NB4 (cell line): Measurements from ENCODE around the gene RIGI.

Experiments used
- DNase-seq: peaks from one replicate; pipeline ENCODE4 v3.0.0; 2010; ENCODE audit warnings: low read depth
- H3K4me3 ChIP-seq: one replicate; pipeline ENCODE4 v1.5.1; 2011; ENCODE audit warnings: mild to moderate bottlenecking, low read depth, low read length, moderate library complexity
- CTCF ChIP-seq: IDR thresholded peaks from one replicate; pipeline ENCODE4 v1.5.1; 2012; ENCODE audit warnings: low read depth, low read length
- MAX ChIP-seq: IDR thresholded peaks from 2 replicates; pipeline ENCODE4 v1.6.1; 2011; ENCODE audit warnings: low read depth, low read length
- MYC ChIP-seq: IDR thresholded peaks from 2 replicates; pipeline ENCODE4 v1.6.1; 2011; ENCODE audit warnings: low read depth, low read length
- POLR2A ChIP-seq: IDR thresholded peaks from 2 replicates; pipeline ENCODE4 v1.6.1; 2011; ENCODE audit warnings: mild to moderate bottlenecking; ENCODE audit not compliant: insufficient read length; ENCODE audit errors: extremely low read depth

Gene RIGI

GRCh38 chr9:32545884-32546283, 19.9 kb upstream of the RIGI start:
- TF ChIP-seq MYC (no peak), MAX (no peak), POLR2A (no peak), CTCF (no peak)
- no peak overlapping the region for H3K4me3 ChIP-seq
- DNase-seq = no peak

DNA sequence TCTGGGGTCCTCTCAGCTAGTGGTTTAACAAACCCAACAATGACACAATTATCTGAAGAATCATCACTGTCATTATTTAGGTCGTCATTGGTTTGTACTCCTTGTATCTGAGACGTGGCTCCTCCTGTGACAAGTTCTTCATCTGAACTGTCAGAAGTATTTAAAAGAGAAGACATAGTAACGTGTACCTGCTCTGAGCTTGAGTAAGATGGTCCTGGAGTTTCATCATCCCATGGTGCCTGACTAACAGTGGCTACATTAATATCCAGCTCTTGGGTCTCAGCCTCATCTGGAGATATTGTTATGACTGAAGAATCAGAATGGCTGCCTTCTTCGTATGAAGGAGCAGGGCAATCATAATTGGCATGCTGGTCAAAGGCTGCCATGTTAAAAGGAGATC, 17.1 kb upstream of the RIGI start:
- TF ChIP-seq MYC = no peak
- TF ChIP-seq CTCF = no peak
- no peak for TF ChIP-seq MAX
- no peak for TF ChIP-seq POLR2A
- H3K4me3 ChIP-seq = no peak overlapping the region
- DNase-seq = no peak

DNA sequence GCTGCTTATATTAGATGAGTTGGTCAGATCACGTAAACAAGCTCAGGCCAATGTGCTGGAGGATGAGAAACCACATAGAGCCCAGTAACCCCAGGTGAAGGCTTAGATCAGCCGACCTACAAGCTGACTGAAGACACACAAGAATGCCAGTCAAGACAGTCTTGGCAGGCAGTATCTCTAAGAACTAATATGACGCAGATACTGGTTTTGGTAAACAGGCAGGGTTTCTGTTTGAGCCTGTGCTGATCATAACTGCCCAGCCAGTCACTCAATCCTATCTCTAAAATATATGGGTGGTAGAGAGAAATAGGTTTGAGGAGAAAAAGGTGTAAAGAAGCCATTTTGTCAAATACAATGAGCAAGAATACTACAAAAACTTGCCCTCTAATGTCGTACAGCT, 7.8 kb upstream of the RIGI start:
- no peak for DNase-seq
- H3K4me3 ChIP-seq = no peak overlapping the region
- TF ChIP-seq MYC (no peak), MAX (no peak), CTCF (no peak), POLR2A (no peak)

DNA sequence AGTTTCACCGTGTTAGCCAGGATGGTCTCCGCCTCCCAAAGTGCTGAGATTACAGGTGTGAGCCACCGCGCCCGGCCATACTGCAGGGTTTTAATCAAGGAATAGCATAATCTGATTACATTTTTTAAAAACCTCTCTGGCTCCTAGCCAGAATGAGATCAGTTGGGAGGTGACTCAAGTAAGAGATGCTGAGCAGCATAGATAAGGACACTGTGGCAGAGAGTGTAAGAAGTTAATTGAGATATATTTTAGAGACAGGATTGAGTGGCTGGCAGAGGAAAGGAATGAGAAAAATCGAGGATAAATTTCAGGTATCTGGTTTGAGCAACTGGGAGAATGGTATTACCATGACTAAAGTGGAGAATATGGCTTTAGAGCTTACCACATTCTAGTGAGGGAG, 7.3 kb upstream of the RIGI start:
- TF ChIP-seq CTCF (no peak), MAX (no peak), POLR2A (no peak), MYC (no peak)
- no peak for DNase-seq
- no peak overlapping the region for H3K4me3 ChIP-seq

GRCh38 chr9:32526707-32527048, 682 bp upstream of the RIGI start:
- TF ChIP-seq CTCF (no peak), MYC (no peak), POLR2A (no peak), MAX (0 out of 2 replicates have a peak, but pooled peaks have one; percentile 4)
- no peak for DNase-seq
- peak overlapping the region; percentile 86 for H3K4me3 ChIP-seq

- TF ChIP-seq MYC = no peak
- no peak for DNase-seq
- H3K4me3 ChIP-seq = peak overlapping the region; percentile 86
These were observed 326 bp downstream of the RIGI start for GRCh38 chr9:32525709-32526030.
